SKM-1 (cell line): ENCODE results near the gene WFIKKN2.
"Not testable (repeated sequence)": the region's sequence is repeated elsewhere in the genome, so short reads cannot be mapped to it uniquely, and the experiment has no call there.

Experiments used
- DNase-seq: peaks from one replicate; lab custom pipeline; 2025; ENCODE audit not compliant: unreplicated experiment; lab: John Stamatoyannopoulos, UW

The WFIKKN2 gene

GRCh38 chr17:50835301-50836234, at the start of gene WFIKKN2:
Gene WFIKKN2, plus strand, starts transcription at chr17:50835586. Its CDS starts 352 bp downstream, at chr17:50835938.
- DNase-seq: no peak

- no peak for DNase-seq
These were observed 49.3 kb upstream of the WFIKKN2 start for GRCh38 chr17:50785946-50786570.

GRCh38 chr17:50787106-50787505, 48.3 kb upstream of the WFIKKN2 start:
- no peak for DNase-seq

GRCh38 chr17:50790618-50791017, 44.8 kb upstream of the WFIKKN2 start:
- DNase-seq: no peak

GRCh38 chr17:50792132-50792531, 43.3 kb upstream of the WFIKKN2 start:
- DNase-seq: no peak

- DNase-seq: no peak
These were observed 42.4 kb upstream of the WFIKKN2 start for GRCh38 chr17:50793007-50793406.

- no peak for DNase-seq
These were observed 41.0 kb upstream of the WFIKKN2 start for GRCh38 chr17:50794361-50794760.

- DNase-seq: peak; percentile 66
These were observed 38.1 kb upstream of the WFIKKN2 start for GRCh38 chr17:50797135-50797810.

GRCh38 chr17:50798424-50799288, 36.7 kb upstream of the WFIKKN2 start:
- no peak for DNase-seq

- no peak for DNase-seq
These were observed 35.8 kb upstream of the WFIKKN2 start for GRCh38 chr17:50799582-50799981.

GRCh38 chr17:50800196-50800700, 35.1 kb upstream of the WFIKKN2 start:
- no peak for DNase-seq

- no peak for DNase-seq
These were observed 32.5 kb upstream of the WFIKKN2 start for GRCh38 chr17:50802609-50803571.

GRCh38 chr17:50803676-50804075, 31.7 kb upstream of the WFIKKN2 start:
- no peak for DNase-seq

- not testable (repeated sequence) for DNase-seq
These were observed 30.5 kb upstream of the WFIKKN2 start for GRCh38 chr17:50804749-50805475.

GRCh38 chr17:50805486-50805885, 29.9 kb upstream of the WFIKKN2 start:
- DNase-seq: no peak

GRCh38 chr17:50806141-50806643, 29.2 kb upstream of the WFIKKN2 start:
- DNase-seq: no peak

GRCh38 chr17:50807009-50807408, 28.4 kb upstream of the WFIKKN2 start:
- no peak for DNase-seq

- no peak for DNase-seq
These were observed 27.7 kb upstream of the WFIKKN2 start for GRCh38 chr17:50807675-50808074.
